Breast epithelium (tissue), 3 donors: ENCODE measurements around the gene PITPNM3.

Source experiments
- CTCF ChIP-seq, 3 donors: fragments of 450-650 bp; IDR thresholded peaks; one replicate each; pipeline ENCODE4 v1.5.1; 2016 to 2017; ENCODE audit warnings: antibody characterized with exemption in 3 of 3, mild to moderate bottlenecking in 3 of 3, moderate library complexity in 3 of 3
- POLR2A ChIP-seq: fragments of 450-650 bp; IDR thresholded peaks from one replicate; pipeline ENCODE4 v1.6.1; 2016; ENCODE audit warnings: antibody characterized with exemption, mild to moderate bottlenecking, moderate library complexity
- POLR2AphosphoS5 ChIP-seq, 3 donors: sonication (generic); formaldehyde crosslinking; IDR thresholded peaks; one replicate each; pipeline ENCODE4 v1.6.1; 2017; ENCODE audit warnings: antibody characterized with exemption in 3 of 3

- TF ChIP-seq CTCF (IDR thresholded peaks at IDR 0.05) (no peak), POLR2AphosphoS5 (IDR thresholded peaks at IDR 0.05) (no peak), POLR2A (no peak)
Observed at GRCh38 chr17:6558932-6559752, 2.8 kb upstream of the PITPNM3 start.
